ENCODE results near the gene INHA. TPM values are rescaled to one million over a fixed set of nuclear protein-coding genes. Genes with fewer than 3 reads are reported as not detected.
A peak's percentile ranks its signal among the peaks of the same experiment; 100 is the strongest.

The INHA gene
- total RNA-seq, 1 experiment from 2014 or later = 0.31 TPM

GRCh38 chr2:219544567-219544966 is 27.5 kb upstream of the INHA start:
- Mint-ChIP-seq H3K4me3 (peak overlapping the region; percentile 87 to 92), H3K36me3 (ENCODE audit: insufficient read depth in 1 of 3, low read depth in 3 of 3) (peaks cover 20 to 41% (median 39%) of the 10 kb centered on the region in 3 experiments), H3K4me1 (peaks cover 18% of the 10 kb centered on the region in 2 experiments), H3K9me3 (peaks cover 0 to 4% of the 10 kb centered on the region in 2 experiments; a peak in 1 of 5 replicates), H3K27ac (peak overlapping the region in 2 of 3 experiments; percentile 34 to 93; a peak in 4 of 7 replicates), H3K27me3 (ENCODE audit: low read depth) (peaks cover 39% of the 10 kb centered on the region)
- Histone ChIP-seq H3K14ac (ENCODE audit: insufficient read depth, low read length) (no peak overlapping the region), H3K18ac (ENCODE audit: insufficient read length, low read depth, low read length) (no peak overlapping the region), H2BK12ac (ENCODE audit: insufficient read length, low read depth, low read length) (no peak overlapping the region), H3K9me3 (ENCODE audit: control insufficient read depth, low read depth, low read length) (no peaks in the 10 kb centered on the region), H2AK5ac (ENCODE audit: insufficient read length, low read length) (no peak overlapping the region), H3K4ac (ENCODE audit: low read depth, low read length) (no peak overlapping the region), H4K8ac (replicated peaks; ENCODE audit: insufficient read length, low read depth, low read length) (no peak overlapping the region), H2BK20ac (ENCODE audit: low read depth, low read length, poor library complexity, severe bottlenecking) (no peak overlapping the region), H4K5ac (ENCODE audit: insufficient read length, low read depth, low read length) (no peak overlapping the region), H3K4me2 (ENCODE audit: insufficient read depth, insufficient read length, low read length) (peak overlapping the region; percentile 70), H4K20me1 (ENCODE audit: control insufficient read depth, insufficient read depth, insufficient read length) (no peaks in the 10 kb centered on the region), H2AFZ (ENCODE audit: low read length) (no peak overlapping the region), H3K23ac (ENCODE audit: insufficient read length, low read depth, low read length) (no peak overlapping the region), H2BK15ac (ENCODE audit: low read depth, low read length) (no peak overlapping the region), H3K56ac (ENCODE audit: insufficient read length, low read depth, low read length) (no peak overlapping the region), H3K27me3 (ENCODE audit: insufficient read depth, low read length) (no peaks in the 10 kb centered on the region), H3K79me1 (ENCODE audit: insufficient read depth, low read depth, low read length, poor library complexity, severe bottlenecking) (no peaks in the 10 kb centered on the region), H2BK120ac (ENCODE audit: low read depth, low read length, poor library complexity, severe bottlenecking) (no peak overlapping the region), H3T11ph (ENCODE audit: low read length) (no peak overlapping the region), H4K91ac (ENCODE audit: insufficient read length, low read depth, low read length) (no peak overlapping the region), H3K79me2 (ENCODE audit: insufficient read depth, low read length) (no peaks in the 10 kb centered on the region), H3K4me1 (ENCODE audit: insufficient read depth, low read length) (peaks cover 5% of the 10 kb centered on the region; the same call in 1 of the 2 replicates), H3K23me2 (ENCODE audit: insufficient read length, low read depth, low read length, poor library complexity, severe bottlenecking) (peaks cover 16% of the 10 kb centered on the region), H2BK5ac (ENCODE audit: insufficient read length, low read length) (no peak overlapping the region), H3K9ac (ENCODE audit: extremely low read depth, insufficient read length, low read length) (peak overlapping the region; percentile 16), H3K27ac (ENCODE audit: insufficient read length, low read depth, low read length) (no peak overlapping the region)
- no peak for DNase-seq
- TF ChIP-seq, protein P1, sequence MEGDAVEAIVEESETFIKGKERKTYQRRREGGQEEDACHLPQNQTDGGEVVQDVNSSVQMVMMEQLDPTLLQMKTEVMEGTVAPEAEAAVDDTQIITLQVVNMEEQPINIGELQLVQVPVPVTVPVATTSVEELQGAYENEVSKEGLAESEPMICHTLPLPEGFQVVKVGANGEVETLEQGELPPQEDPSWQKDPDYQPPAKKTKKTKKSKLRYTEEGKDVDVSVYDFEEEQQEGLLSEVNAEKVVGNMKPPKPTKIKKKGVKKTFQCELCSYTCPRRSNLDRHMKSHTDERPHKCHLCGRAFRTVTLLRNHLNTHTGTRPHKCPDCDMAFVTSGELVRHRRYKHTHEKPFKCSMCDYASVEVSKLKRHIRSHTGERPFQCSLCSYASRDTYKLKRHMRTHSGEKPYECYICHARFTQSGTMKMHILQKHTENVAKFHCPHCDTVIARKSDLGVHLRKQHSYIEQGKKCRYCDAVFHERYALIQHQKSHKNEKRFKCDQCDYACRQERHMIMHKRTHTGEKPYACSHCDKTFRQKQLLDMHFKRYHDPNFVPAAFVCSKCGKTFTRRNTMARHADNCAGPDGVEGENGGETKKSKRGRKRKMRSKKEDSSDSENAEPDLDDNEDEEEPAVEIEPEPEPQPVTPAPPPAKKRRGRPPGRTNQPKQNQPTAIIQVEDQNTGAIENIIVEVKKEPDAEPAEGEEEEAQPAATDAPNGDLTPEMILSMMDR (conservative IDR thresholded peaks at IDR 0.05) = no peak
- WGBS (ENCODE audit: extremely low coverage, insufficient read length, low lambda C conversion rate) = no CpG with 5 or more reads among the region's 9 CpGs
